ENCODE results near the gene PRKCE. TPM values are rescaled to one million over a fixed set of nuclear protein-coding genes. Genes with fewer than 3 reads are reported as not detected.
A peak's percentile ranks its signal among the peaks of the same experiment; 100 is the strongest.

The PRKCE gene
- total RNA-seq, 6 experiments from 2014 or later, result 5.2 to 18.8 (median 11.0) TPM

GRCh38 chr2:46123013-46123412, 471.5 kb downstream of the PRKCE start:
- no peak overlapping the region for H3K4me3 ChIP-seq
- no peak for TF ChIP-seq POLR2A (IDR thresholded peaks at IDR 0.05)
- TF ChIP-seq CTCF (IDR thresholded peaks at IDR 0.05), result no peak
- no peaks in the 10 kb centered on the region for H3K9me3 ChIP-seq
- DNase-seq (no peak), ATAC-seq (peak in 3 of 4 donors; percentile 13 to 41 (median 22))
- H3K4me1 ChIP-seq, result peaks cover 0 to 5% (median 0%) of the 10 kb centered on the region in 4 donors
- no peaks in the 10 kb centered on the region for H3K36me3 ChIP-seq
- intact Hi-C loops (cut with DNase I), result no loop called here
- H3K27me3 ChIP-seq, result no peaks in the 10 kb centered on the region
- H3K27ac ChIP-seq, result no peak overlapping the region

GRCh38 chr2:46125798-46126197, 474.3 kb downstream of the PRKCE start:
- Histone ChIP-seq H3K36me3 (no peaks in the 10 kb centered on the region), H3K9me3 (no peaks in the 10 kb centered on the region), H3K4me1 (no peaks in the 10 kb centered on the region), H3K4me3 (no peak overlapping the region), H3K27ac (no peak overlapping the region), H3K27me3 (no peaks in the 10 kb centered on the region)
- intact Hi-C loops (cut with DNase I), result no loop called here
- WGBS (ENCODE audit: insufficient coverage, low coverage, low lambda C conversion rate, missing lambda C conversion rate), result 92% methylated on average over 4 of the region's 4 CpGs
- TF ChIP-seq POLR2A (IDR thresholded peaks at IDR 0.05), result no peak
- TF ChIP-seq CTCF (IDR thresholded peaks at IDR 0.05), result no peak
- DNase-seq (no peak), ATAC-seq (no peak)

GRCh38 chr2:46126571-46126970, 475.1 kb downstream of the PRKCE start:
- H3K4me3 ChIP-seq, result no peak overlapping the region
- ATAC-seq (no peak), DNase-seq (no peak)
- intact Hi-C loops (cut with DNase I), result no loop called here
- H3K9me3 ChIP-seq, result no peaks in the 10 kb centered on the region
- no peaks in the 10 kb centered on the region for H3K36me3 ChIP-seq
- no peaks in the 10 kb centered on the region for H3K27me3 ChIP-seq
- no peaks in the 10 kb centered on the region for H3K4me1 ChIP-seq
- TF ChIP-seq CTCF (IDR thresholded peaks at IDR 0.05), result no peak
- no peak for TF ChIP-seq POLR2A (IDR thresholded peaks at IDR 0.05)
- no peak overlapping the region for H3K27ac ChIP-seq
- WGBS (ENCODE audit: insufficient coverage, low coverage, low lambda C conversion rate, missing lambda C conversion rate), result 88% methylated on average over 4 of the region's 4 CpGs

- H3K27ac ChIP-seq, result no peak overlapping the region
- no peaks in the 10 kb centered on the region for H3K36me3 ChIP-seq
- no peak overlapping the region for H3K4me3 ChIP-seq
- DNase-seq, result no peak
- ATAC-seq, result no peak
- H3K9me3 ChIP-seq, result no peaks in the 10 kb centered on the region
- WGBS (ENCODE audit: insufficient coverage, low coverage, low lambda C conversion rate, missing lambda C conversion rate), result 78% methylated on average over 3 of the region's 3 CpGs
- no peaks in the 10 kb centered on the region for H3K27me3 ChIP-seq
- intact Hi-C loops (cut with DNase I), result no loop called here
- TF ChIP-seq CTCF (IDR thresholded peaks at IDR 0.05) (no peak), POLR2A (IDR thresholded peaks at IDR 0.05) (no peak)
- H3K4me1 ChIP-seq, result no peaks in the 10 kb centered on the region
Measured at GRCh38 chr2:46127176-46127575, 475.7 kb downstream of the PRKCE start.

- H3K27me3 ChIP-seq, result no peaks in the 10 kb centered on the region
- H3K4me1 ChIP-seq, result peaks cover 0 to 4% (median 0%) of the 10 kb centered on the region in 4 donors
- H3K4me3 ChIP-seq, result no peak overlapping the region
- TF ChIP-seq POLR2A (IDR thresholded peaks at IDR 0.05) (no peak), CTCF (IDR thresholded peaks at IDR 0.05) (no peak)
- H3K36me3 ChIP-seq, result peaks cover 0 to 1% (median 0%) of the 10 kb centered on the region in 4 donors
- no peak for DNase-seq
- no peaks in the 10 kb centered on the region for H3K9me3 ChIP-seq
- WGBS (ENCODE audit: insufficient coverage, low coverage, low lambda C conversion rate, missing lambda C conversion rate), result 94% methylated on average over 4 of the region's 4 CpGs
- ATAC-seq, result no peak
- intact Hi-C loops (cut with DNase I), result no loop called here
- H3K27ac ChIP-seq, result no peak overlapping the region
Measured at GRCh38 chr2:46130511-46130910, 479.0 kb downstream of the PRKCE start.
